Ovary (tissue), 9 donors: ENCODE measurements around the gene PET100. TPM values are rescaled to one million over a fixed set of nuclear protein-coding genes. Genes with fewer than 3 reads are reported as not detected.

ENCODE experiments used
- DNase-seq, 5 donors: peaks; one replicate each; pipeline ENCODE4 v3.0.0-alpha.2; 2019 to 2020
- H3K27ac ChIP-seq, 2 donors: fragments of 200-600 bp; one replicate each; pipeline versions ENCODE4 v1.5.1 to v1.8.0; 2019 to 2022
- H3K27me3 ChIP-seq: fragments of 200-600 bp; one replicate; pipeline ENCODE4 v1.8.0; 2022
- H3K36me3 ChIP-seq: fragments of 200-600 bp; sonication (generic); one replicate; pipeline ENCODE4 v1.5.1; 2019
- H3K4me1 ChIP-seq: one replicate; pipeline ENCODE4 v1.8.1; 2013; ENCODE audit warnings: mild to moderate bottlenecking, moderate library complexity; ENCODE audit not compliant: insufficient read depth
- H3K4me3 ChIP-seq: fragments of 200-600 bp; sonication (generic); one replicate; pipeline ENCODE4 v1.5.1; 2017
- H3K9me3 ChIP-seq, 2 donors: fragments of 200-600 bp in 1 of 2; sonication (generic) in 1 of 2; one replicate each; pipeline versions ENCODE4 v1.5.1 to v1.8.1; 2013 to 2019; ENCODE audit warnings: mild to moderate bottlenecking in 1 of 2, moderate library complexity in 1 of 2
- EP300 ChIP-seq: sonication (generic); formaldehyde crosslinking; IDR thresholded peaks from one replicate; pipeline ENCODE4 v1.6.1; 2017; ENCODE audit warnings: antibody characterized with exemption
- POLR2A ChIP-seq: fragments of 450-650 bp; IDR thresholded peaks from one replicate; pipeline ENCODE4 v1.6.1; 2017; ENCODE audit warnings: antibody characterized with exemption, mild to moderate bottlenecking, moderate library complexity
- WGBS, 3 donors: extraction: QIAGEN DNeasy Blood & Tissue Kit in 1 of 3; methylation state at CpG; one replicate each; pipeline versions ENCODE4 v1.1.5 to v1.1.7; 2013 to 2017; 5-methylcytosine and 5-hydroxymethylcytosine counted together
- intact Hi-C, 4 donors: fragments of 100-400 bp; cut with DNase I; formaldehyde crosslinking; loops; one replicate each; pipeline versions ENCODE4 v1.11.0 to v1.15.1; 2022 to 2023
- polyA plus RNA-seq, 2 donors: library from polyadenylated mRNA; stranded (reverse); fragments of 200-250 nt in 1 of 2; fragments of 350-450 nt in 1 of 2; fragmentation: Illumina TruSeq in 1 of 2; extraction: RNeasy Lipid Tissue Mini Kit (QIAGEN cat#74804) in 1 of 2; gene quantifications; one replicate each; pipeline ENCODE4 v1.2.3, GENCODE V29; 2013 to 2014
- total RNA-seq, 7 donors: library from RNA; depleted of rRNA in 2 of 7; stranded (reverse); fragments of >200 nt in 2 of 7; fragmentation: NEBNext Ultra II Directional in 3 of 7; extraction: Animal tissue kit (Norgen Biotek cat#: 25700) in 3 of 7; gene quantifications; one replicate each; pipeline versions ENCODE4 v1.1.0 to v1.2.4, GENCODE V29; 2016 to 2023
- TF ChIP-seq, protein P1 (sequence below), 3 donors: fragments of 450-650 bp in 2 of 3; fragments of 200-600 bp in 1 of 3; IDR thresholded peaks; one replicate each; pipeline versions ENCODE4 v1.5.1 to v1.8.0; 2016 to 2022; ENCODE audit warnings: antibody characterized with exemption in 3 of 3, mild to moderate bottlenecking in 1 of 3
- donor health status: DM: no; HTN: no; CAD: no; lungs with moderate emphysema.
- donor health status: DM: no; HTN: no; CAD: no.
- donor health status: Bipolar disorder and iron deficiency.
- donor health status: DM: yes; HTN: yes; CAD: no.
- donor health status: DM: no; HTN: no; CAD: no.
- donor health status: DM: yes; HTN: yes; CAD: no.

Gene PET100
- total and polyA plus RNA-seq, 9 donors, result 11.9 to 77.8 (median 53.7) TPM

DNA sequence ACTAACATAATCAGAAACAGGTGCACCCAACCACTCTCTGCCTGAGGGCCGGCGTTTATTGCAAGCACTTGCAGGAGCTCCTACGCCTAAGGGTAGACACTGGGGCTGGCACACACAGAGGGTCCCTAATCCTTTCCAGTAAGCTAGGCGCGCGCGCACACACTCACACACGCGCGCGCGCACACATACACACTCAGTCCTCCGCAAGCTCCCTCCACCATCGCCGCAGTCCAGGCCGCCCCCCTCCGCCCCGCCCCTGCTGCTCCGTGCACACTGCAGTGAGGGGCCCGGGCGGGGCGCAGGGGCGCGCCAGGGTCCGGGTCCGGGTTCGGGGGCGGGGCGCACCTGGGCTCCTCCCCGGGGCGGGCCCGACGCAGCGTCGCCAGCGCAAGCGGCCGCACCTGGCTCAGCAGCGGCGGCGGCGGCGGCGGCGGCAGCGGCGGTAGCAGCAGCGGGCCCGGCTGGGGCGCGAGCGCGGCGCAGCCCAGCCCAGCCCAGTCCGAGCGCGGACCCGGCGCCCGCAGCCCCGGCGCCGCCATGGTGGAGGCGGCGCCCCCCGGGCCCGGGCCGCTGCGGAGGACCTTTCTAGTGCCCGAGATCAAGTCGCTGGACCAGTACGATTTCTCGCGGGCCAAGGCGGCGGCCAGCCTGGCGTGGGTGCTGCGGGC, 34.0 kb upstream of the PET100 start, which contains the start of gene CAMSAP3:
Gene CAMSAP3 (plus strand): TSS at position 398 of the 668 bp plus-strand sequence. CDS start 140 bp downstream, at position 538.
- Histone ChIP-seq H3K27me3 (no peaks in the 10 kb centered on the region), H3K9me3 (no peaks in the 10 kb centered on the region), H3K4me1 (peaks cover 1% of the 10 kb centered on the region), H3K36me3 (no peaks in the 10 kb centered on the region), H3K27ac (no peak within 1 kb of the TSS), H3K4me3 (peak within 1 kb of the TSS; percentile 22)
- intact Hi-C loops, result no loop called here
- DNase-seq, result no peak
- WGBS, 3 donors, result 0 to 1% (median 1%) methylated on average over 48 to 78 of the region's 78 CpGs
- TF ChIP-seq POLR2A, result no peak
- TF ChIP-seq, protein P1, sequence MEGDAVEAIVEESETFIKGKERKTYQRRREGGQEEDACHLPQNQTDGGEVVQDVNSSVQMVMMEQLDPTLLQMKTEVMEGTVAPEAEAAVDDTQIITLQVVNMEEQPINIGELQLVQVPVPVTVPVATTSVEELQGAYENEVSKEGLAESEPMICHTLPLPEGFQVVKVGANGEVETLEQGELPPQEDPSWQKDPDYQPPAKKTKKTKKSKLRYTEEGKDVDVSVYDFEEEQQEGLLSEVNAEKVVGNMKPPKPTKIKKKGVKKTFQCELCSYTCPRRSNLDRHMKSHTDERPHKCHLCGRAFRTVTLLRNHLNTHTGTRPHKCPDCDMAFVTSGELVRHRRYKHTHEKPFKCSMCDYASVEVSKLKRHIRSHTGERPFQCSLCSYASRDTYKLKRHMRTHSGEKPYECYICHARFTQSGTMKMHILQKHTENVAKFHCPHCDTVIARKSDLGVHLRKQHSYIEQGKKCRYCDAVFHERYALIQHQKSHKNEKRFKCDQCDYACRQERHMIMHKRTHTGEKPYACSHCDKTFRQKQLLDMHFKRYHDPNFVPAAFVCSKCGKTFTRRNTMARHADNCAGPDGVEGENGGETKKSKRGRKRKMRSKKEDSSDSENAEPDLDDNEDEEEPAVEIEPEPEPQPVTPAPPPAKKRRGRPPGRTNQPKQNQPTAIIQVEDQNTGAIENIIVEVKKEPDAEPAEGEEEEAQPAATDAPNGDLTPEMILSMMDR (IDR thresholded peaks at IDR 0.05), result no peak
- no peak for TF ChIP-seq EP300

DNA sequence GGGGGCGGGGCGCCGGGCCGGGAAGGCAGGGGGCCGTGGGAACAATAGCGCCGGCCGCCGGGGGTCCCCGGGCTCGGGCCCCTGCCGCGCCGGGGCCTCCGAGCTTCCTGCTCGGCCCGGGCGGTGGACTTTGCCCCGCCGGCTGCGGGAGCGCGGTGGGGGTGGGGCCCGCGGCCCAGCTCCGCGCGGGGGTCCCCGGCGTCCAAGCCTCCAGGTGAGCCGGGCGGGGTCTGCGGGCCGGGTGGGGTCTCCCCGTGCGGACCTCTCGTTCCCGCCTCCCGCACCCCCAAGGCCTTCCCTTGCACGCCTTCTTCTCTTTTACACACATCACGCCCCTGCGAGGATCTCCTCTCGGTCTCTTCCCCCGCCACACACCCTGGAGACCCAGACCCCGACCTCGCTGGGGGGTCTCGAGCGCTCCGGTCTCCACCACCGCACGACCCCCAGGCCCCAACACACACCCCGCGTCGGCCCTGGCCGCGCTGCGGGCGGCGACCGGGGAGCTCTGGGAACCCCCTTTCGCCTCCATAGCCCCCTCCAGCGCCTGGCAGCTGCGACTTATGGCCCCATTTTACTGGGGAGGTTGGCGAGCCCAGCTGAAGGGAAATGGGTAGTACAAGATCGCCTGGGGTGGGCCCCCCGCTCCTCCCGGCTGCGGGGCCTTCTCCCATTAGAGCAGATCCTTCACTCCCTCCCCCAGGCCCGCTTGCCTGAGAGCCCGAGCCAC, 33.2 kb upstream of the PET100 start:
- Histone ChIP-seq H3K4me1 (peaks cover 1% of the 10 kb centered on the region), H3K9me3 (no peaks in the 10 kb centered on the region), H3K4me3 (peak overlapping the region; percentile 22), H3K27me3 (no peaks in the 10 kb centered on the region), H3K36me3 (no peaks in the 10 kb centered on the region), H3K27ac (no peak overlapping the region)
- WGBS, 3 donors, result 2 to 3% (median 3%) methylated on average over 53 to 70 of the region's 70 CpGs
- DNase-seq, result no peak
- TF ChIP-seq, protein P1 (IDR thresholded peaks at IDR 0.05), result no peak
- TF ChIP-seq POLR2A (no peak), EP300 (no peak)
- intact Hi-C loops, result no loop called here

DNA sequence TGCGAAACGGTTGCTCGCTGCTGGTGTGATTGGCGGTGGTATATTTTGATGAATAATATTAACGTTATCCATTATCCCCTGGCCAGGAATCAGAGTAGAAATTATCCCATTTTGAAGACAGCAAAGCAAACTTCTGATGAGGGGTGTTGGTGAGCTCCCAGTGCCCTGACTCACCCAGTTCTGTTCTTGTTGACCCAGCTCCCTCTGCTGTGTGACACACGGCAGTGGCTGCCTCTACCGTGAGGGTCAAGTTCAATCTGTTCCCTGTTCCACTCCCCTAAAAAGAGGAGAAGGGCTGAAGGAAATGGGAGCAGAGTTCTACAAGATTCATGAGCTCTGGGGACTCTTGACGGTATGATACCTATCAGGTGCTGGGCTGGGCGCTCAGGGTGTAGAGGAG, 31.9 kb upstream of the PET100 start:
- Histone ChIP-seq H3K27me3 (no peaks in the 10 kb centered on the region), H3K9me3 (no peaks in the 10 kb centered on the region), H3K36me3 (no peaks in the 10 kb centered on the region), H3K4me1 (peaks cover 7% of the 10 kb centered on the region), H3K4me3 (no peak overlapping the region), H3K27ac (no peak overlapping the region)
- DNase-seq, result no peak
- intact Hi-C loops, result no loop called here
- no peak for TF ChIP-seq EP300
- TF ChIP-seq, protein P1 (IDR thresholded peaks at IDR 0.05), result no peak
- TF ChIP-seq POLR2A, result no peak
- 50 to 60% (median 52%) methylated on average over 9 of the region's 9 CpGs for WGBS, 3 donors

DNA sequence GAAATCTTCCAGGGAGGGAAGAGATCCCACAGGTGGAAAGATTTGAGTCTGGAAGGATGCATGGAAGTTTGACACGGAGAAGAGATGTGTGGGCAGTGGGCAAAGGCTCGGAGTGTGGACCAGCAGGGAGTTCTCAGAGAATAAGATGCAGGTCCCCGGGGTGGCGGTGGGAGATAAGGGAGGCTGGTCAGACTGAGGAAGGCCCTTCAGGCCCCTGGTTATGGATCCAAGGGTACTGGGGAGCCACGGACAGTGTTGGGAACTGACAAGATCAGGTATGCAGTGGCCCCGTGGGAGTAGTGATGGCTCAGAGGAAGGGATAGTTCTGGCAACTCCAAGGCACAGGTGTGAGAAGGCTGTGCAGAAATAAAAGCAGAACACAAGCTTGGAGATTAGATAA, 31.4 kb upstream of the PET100 start:
- peaks cover 7% of the 10 kb centered on the region for H3K4me1 ChIP-seq
- no peak for TF ChIP-seq POLR2A
- no peaks in the 10 kb centered on the region for H3K27me3 ChIP-seq
- intact Hi-C loops, result no loop called here
- H3K36me3 ChIP-seq, result no peaks in the 10 kb centered on the region
- no peak for DNase-seq
- no peak overlapping the region for H3K27ac ChIP-seq
- 28 to 34% (median 33%) methylated on average over 6 of the region's 6 CpGs for WGBS, 3 donors
- no peak overlapping the region for H3K4me3 ChIP-seq
- no peaks in the 10 kb centered on the region for H3K9me3 ChIP-seq

DNA sequence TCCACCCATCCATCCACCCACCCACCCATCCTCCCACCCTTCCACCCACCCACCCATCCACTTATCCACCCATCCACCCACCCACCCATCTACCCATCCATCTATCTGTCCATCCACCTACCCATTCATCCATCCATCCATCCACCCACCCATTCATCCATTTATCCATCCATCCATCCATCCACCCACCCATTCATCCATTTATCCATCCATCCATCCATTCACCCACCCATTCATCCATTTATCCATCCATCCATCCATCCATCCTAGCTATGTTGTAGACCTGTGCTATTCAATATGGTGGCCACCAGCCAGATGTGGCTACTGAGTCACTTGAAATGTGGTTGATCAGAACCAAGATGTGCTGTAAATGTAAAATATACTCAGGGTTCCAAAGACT, 28.9 kb upstream of the PET100 start:
- no peaks in the 10 kb centered on the region for H3K27me3 ChIP-seq

More for the DNA sequence above, 28.9 kb upstream of the PET100 start:
- TF ChIP-seq EP300 (no peak), POLR2A (no peak)
- TF ChIP-seq, protein P1 (IDR thresholded peaks at IDR 0.05), result no peak
- Histone ChIP-seq H3K4me3 (no peak overlapping the region), H3K36me3 (no peaks in the 10 kb centered on the region), H3K4me1 (peaks cover 7% of the 10 kb centered on the region), H3K9me3 (no peaks in the 10 kb centered on the region), H3K27ac (no peak overlapping the region)
- intact Hi-C loops, result no loop called here
- no peak for DNase-seq
